Astrocyte (in vitro differentiated cells and primary cell): ENCODE results near the gene BMAL1. TPM values are rescaled to one million over a fixed set of nuclear protein-coding genes. Genes with fewer than 3 reads are reported as not detected.

Source experiments
- DNase-seq: peaks from one replicate; pipeline ENCODE4 v3.0.0-alpha.2; 2010; ENCODE audit warnings: low read depth
- FAIRE-seq: peaks from 2 replicates; lab custom pipeline; 2011; peaks lifted over from hg19 to GRCh38; lab: Jason Lieb, UNC
- H2AFZ ChIP-seq: 2 replicates; pipeline ENCODE4 v1.6.0; 2012; ENCODE audit warnings: low read depth, low read length, inconsistent platforms
- H3K27ac ChIP-seq: 2 replicates; pipeline ENCODE4 v1.5.1; 2011; ENCODE audit warnings: low read depth, low read length, inconsistent platforms
- H3K27me3 ChIP-seq: 2 replicates; pipeline ENCODE4 v1.6.0; 2011; ENCODE audit warnings: low read length, inconsistent platforms; ENCODE audit not compliant: insufficient read depth
- H3K36me3 ChIP-seq: 2 replicates; pipeline ENCODE4 v1.5.1; 2011; ENCODE audit warnings: low read length, inconsistent platforms; ENCODE audit not compliant: insufficient read depth
- H3K4me1 ChIP-seq: 2 replicates; pipeline ENCODE4 v1.5.1; 2011; ENCODE audit warnings: low read length, inconsistent platforms; ENCODE audit not compliant: insufficient read depth
- H3K4me2 ChIP-seq: 2 replicates; pipeline ENCODE4 v1.6.0; 2012; ENCODE audit warnings: low read length, inconsistent platforms
- H3K4me3 ChIP-seq: 2 replicates; pipeline ENCODE4 v1.5.1; 2011; ENCODE audit warnings: low read depth, mild to moderate bottlenecking, low read length, inconsistent platforms; ENCODE audit not compliant: insufficient read depth
- H3K79me2 ChIP-seq: 2 replicates; pipeline ENCODE4 v1.6.0; 2012; ENCODE audit warnings: mild to moderate bottlenecking, low read length, inconsistent platforms; ENCODE audit not compliant: insufficient read depth
- H3K9ac ChIP-seq: 2 replicates; pipeline ENCODE4 v1.6.0; 2012; ENCODE audit warnings: mild to moderate bottlenecking, low read length, inconsistent platforms
- H3K9me3 ChIP-seq: 2 replicates; pipeline ENCODE4 v1.5.1; 2012; ENCODE audit warnings: low read depth, mild to moderate bottlenecking, low read length, inconsistent platforms; ENCODE audit not compliant: insufficient read depth
- H4K20me1 ChIP-seq: 2 replicates; pipeline ENCODE4 v1.6.0; 2012; ENCODE audit warnings: low read length, inconsistent platforms; ENCODE audit not compliant: insufficient read depth
- H3K27ac Mint-ChIP-seq: one replicate; pipeline ENCODE4 v1.8.0; 2021; ENCODE audit warnings: mild to moderate bottlenecking, mixed read lengths; ENCODE audit not compliant: unreplicated experiment
- H3K27me3 Mint-ChIP-seq: one replicate; pipeline ENCODE4 v1.8.0; 2021; ENCODE audit warnings: low read depth, mixed read lengths; ENCODE audit not compliant: unreplicated experiment
- H3K36me3 Mint-ChIP-seq: one replicate; pipeline ENCODE4 v1.8.0; 2021; ENCODE audit warnings: low read depth, mixed read lengths; ENCODE audit not compliant: unreplicated experiment
- H3K4me1 Mint-ChIP-seq: one replicate; pipeline ENCODE4 v1.8.0; 2021; ENCODE audit warnings: low read depth, mixed read lengths; ENCODE audit not compliant: unreplicated experiment
- H3K4me3 Mint-ChIP-seq: one replicate; pipeline ENCODE4 v1.8.0; 2021; ENCODE audit warnings: mild to moderate bottlenecking, moderate library complexity, mixed read lengths; ENCODE audit not compliant: unreplicated experiment
- H3K9me3 Mint-ChIP-seq: one replicate; pipeline ENCODE4 v1.8.0; 2021; ENCODE audit warnings: mild to moderate bottlenecking, mixed read lengths; ENCODE audit not compliant: unreplicated experiment
- EZH2 ChIP-seq: IDR thresholded peaks from 2 replicates; pipeline ENCODE4 v1.6.1; 2012; ENCODE audit warnings: mild to moderate bottlenecking, low read length, inconsistent platforms; ENCODE audit not compliant: insufficient read depth
- total RNA-seq: library from RNA; stranded (reverse); gene quantifications from 2 replicates; pipeline ENCODE4 v1.2.1, GENCODE V29; 2021
- TF ChIP-seq, protein P1 (sequence below): IDR thresholded peaks from 2 replicates; pipeline ENCODE4 v1.5.1; 2011; ENCODE audit warnings: low read depth, mild to moderate bottlenecking, inconsistent platforms, low read length, moderate library complexity; ENCODE audit not compliant: insufficient read depth

The BMAL1 gene
- total RNA-seq, 1 donor from 2014 or later = 26.9 TPM

GRCh38 chr11:13429836-13430235 is 152.2 kb downstream of the BMAL1 start:
- TF ChIP-seq, protein P1, sequence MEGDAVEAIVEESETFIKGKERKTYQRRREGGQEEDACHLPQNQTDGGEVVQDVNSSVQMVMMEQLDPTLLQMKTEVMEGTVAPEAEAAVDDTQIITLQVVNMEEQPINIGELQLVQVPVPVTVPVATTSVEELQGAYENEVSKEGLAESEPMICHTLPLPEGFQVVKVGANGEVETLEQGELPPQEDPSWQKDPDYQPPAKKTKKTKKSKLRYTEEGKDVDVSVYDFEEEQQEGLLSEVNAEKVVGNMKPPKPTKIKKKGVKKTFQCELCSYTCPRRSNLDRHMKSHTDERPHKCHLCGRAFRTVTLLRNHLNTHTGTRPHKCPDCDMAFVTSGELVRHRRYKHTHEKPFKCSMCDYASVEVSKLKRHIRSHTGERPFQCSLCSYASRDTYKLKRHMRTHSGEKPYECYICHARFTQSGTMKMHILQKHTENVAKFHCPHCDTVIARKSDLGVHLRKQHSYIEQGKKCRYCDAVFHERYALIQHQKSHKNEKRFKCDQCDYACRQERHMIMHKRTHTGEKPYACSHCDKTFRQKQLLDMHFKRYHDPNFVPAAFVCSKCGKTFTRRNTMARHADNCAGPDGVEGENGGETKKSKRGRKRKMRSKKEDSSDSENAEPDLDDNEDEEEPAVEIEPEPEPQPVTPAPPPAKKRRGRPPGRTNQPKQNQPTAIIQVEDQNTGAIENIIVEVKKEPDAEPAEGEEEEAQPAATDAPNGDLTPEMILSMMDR = no peak
- TF ChIP-seq EZH2 = no peak
- Histone ChIP-seq H3K4me3 (no peak overlapping the region), H3K9me3 (no peaks in the 10 kb centered on the region), H3K27ac (no peak overlapping the region), H2AFZ (no peak overlapping the region), H3K79me2 (peaks cover 83% of the 10 kb centered on the region), H3K36me3 (peaks cover 3% of the 10 kb centered on the region), H3K4me1 (peaks cover 4% of the 10 kb centered on the region), H4K20me1 (peaks cover 13% of the 10 kb centered on the region), H3K27me3 (no peaks in the 10 kb centered on the region), H3K4me2 (no peak overlapping the region), H3K9ac (no peak overlapping the region)
- Mint-ChIP-seq H3K36me3 (peaks cover 6% of the 10 kb centered on the region), H3K27ac (no peak overlapping the region), H3K4me3 (no peak overlapping the region), H3K4me1 (peaks cover 10% of the 10 kb centered on the region), H3K9me3 (peaks cover 5% of the 10 kb centered on the region), H3K27me3 (no peaks in the 10 kb centered on the region)
- DNase-seq = no peak
- FAIRE-seq = no peak

DNA sequence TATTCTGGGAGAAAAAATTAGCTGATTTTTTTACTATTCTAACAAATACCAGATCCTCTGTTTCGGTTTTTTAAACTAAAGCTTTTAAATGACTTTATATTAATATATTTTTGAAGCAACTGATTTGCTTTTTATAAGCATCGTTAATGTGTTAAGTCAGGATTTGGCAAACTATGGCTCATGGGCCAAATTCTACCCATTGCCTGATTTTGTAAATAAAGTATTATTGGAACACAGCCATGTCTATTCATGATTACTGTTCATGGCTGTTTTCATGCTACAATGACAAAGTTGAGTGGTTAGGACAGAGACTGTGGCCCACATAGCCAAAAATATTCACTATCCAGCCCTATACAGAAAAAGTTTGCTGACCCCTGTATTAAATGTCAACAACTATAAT is 155.8 kb downstream of the BMAL1 start:
- no peaks in the 10 kb centered on the region for H3K9me3 ChIP-seq
- no peaks in the 10 kb centered on the region for H3K27me3 Mint-ChIP-seq
- peaks cover 5% of the 10 kb centered on the region for H3K36me3 Mint-ChIP-seq
- peaks cover 13% of the 10 kb centered on the region for H3K4me1 Mint-ChIP-seq
- H3K27ac ChIP-seq = no peak overlapping the region
- no peak overlapping the region for H3K27ac Mint-ChIP-seq
- H3K9me3 Mint-ChIP-seq = no peaks in the 10 kb centered on the region
- H3K4me1 ChIP-seq = peaks cover 4% of the 10 kb centered on the region
- no peak overlapping the region for H3K4me2 ChIP-seq
- H3K4me3 Mint-ChIP-seq = no peak overlapping the region
- no peak overlapping the region for H3K4me3 ChIP-seq
- H3K79me2 ChIP-seq = peaks cover 75% of the 10 kb centered on the region
- DNase-seq (no peak), FAIRE-seq (no peak)
- H4K20me1 ChIP-seq = peaks cover 13% of the 10 kb centered on the region
- H2AFZ ChIP-seq = no peak overlapping the region
- no peaks in the 10 kb centered on the region for H3K27me3 ChIP-seq
- peaks cover 3% of the 10 kb centered on the region for H3K36me3 ChIP-seq
- no peak overlapping the region for H3K9ac ChIP-seq
- no peak for TF ChIP-seq EZH2
- TF ChIP-seq, protein P1 = no peak
